GM19463 (cell line): ENCODE measurements around the gene SETD1A.
"Not testable (repeated sequence)": the region's sequence is repeated elsewhere in the genome, so short reads cannot be mapped to it uniquely, and the experiment has no call there.

Experiments
- ATAC-seq: cut with Tn5 transposase; IDR thresholded peaks from one replicate; pipeline ENCODE4 v1.9.1; 2021; ENCODE audit warnings: mild to moderate bottlenecking, moderate library complexity; ENCODE audit not compliant: unreplicated experiment

Gene SETD1A

DNA sequence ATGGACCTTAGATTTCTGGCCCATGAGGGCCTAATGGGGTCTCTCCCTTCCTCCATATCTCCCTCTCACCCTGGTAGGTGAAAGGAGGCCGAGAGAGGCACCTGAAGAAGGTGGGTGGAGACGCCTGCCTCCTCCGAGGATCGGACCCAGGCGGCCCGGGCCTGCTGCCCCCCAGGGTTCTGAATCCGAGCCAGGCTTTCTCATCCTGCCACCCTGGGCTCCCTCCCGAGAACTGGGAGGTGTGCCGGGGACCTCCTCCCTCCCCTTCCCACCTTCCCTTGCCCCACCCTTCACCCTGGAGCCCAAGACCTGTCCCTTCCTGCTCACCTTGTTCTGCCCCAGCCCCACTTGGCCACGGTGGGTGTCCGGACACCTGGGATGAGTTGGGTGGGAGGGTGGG, 29.2 kb upstream of the SETD1A start:
- ATAC-seq = no peak

DNA sequence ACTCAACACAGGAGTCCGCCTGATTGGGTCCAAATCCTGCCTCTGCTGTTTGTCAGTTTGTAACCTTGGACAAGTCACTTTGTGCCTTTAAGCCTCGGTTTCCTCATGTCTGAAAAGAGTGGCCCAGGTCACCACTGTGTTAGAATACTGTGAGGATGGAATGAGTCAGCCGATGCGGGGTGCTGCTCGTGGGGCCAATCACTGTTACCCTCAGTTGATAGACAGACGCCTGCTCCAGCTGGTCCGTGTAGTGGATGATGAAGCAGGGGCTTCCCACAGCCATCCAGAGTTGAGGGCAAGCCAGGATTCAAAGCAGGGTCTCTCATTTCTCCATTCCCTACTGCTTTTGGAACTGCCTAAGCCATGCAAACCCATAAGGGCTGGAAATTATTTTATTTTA, 28.4 kb upstream of the SETD1A start:
- ATAC-seq = no peak

DNA sequence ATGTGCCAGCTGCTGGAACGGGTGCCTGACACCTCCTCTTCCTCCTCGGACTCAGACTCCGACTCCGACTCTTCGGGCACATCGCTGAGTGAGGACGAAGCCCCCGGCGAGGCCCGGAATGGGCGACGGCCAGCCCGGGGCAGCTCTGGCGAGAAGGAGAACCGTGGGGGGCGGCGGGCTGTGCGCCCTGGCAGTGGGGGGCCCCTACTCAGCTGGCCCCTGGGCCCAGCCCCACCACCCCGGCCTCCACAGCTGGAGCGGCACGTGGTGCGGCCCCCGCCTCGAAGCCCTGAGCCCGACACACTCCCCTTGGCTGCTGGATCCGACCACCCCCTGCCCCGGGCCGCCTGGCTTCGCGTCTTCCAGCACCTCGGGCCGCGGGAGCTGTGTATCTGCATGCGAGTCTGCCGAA, 27.4 kb upstream of the SETD1A start:
- ATAC-seq = no peak

- ATAC-seq = no peak
Measured at GRCh38 chr16:30931068-30931650, 26.4 kb upstream of the SETD1A start.

DNA sequence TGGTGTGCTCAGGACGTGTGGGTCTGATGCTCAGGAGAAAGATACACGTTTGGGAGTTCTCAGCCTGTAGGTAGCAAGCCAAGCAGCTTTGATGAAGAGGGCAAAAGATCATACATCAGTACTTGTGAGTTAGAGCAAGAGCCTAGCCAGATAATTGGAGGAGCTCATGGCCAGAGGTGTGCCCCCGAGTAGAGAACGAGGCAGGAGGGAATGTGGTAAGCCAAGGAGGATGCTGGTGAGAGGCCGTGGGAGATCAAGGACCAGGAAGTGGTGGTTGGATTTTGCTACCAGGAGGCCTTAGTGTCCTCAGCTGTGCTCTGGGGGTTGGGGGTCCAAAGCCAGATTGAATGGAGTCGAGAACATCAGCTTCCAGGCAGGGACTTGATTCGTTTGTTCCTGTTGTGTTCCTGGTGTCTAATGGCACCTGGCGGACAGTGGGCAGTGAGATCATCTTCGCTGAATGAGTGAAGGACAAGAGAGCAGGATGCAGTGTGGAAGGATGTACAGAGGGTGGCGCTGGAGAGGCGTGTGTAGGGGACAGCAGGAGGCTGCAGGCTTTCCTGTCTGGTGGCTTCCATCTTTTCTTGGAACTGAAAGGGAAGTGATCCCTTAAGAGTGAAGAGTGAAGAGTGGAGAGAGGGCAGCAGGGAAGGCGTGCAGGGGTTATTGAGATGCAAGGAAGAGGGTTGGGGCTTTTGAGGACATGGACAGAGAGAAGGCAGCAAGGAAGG, 22.6 kb upstream of the SETD1A start:
- ATAC-seq = no peak

DNA sequence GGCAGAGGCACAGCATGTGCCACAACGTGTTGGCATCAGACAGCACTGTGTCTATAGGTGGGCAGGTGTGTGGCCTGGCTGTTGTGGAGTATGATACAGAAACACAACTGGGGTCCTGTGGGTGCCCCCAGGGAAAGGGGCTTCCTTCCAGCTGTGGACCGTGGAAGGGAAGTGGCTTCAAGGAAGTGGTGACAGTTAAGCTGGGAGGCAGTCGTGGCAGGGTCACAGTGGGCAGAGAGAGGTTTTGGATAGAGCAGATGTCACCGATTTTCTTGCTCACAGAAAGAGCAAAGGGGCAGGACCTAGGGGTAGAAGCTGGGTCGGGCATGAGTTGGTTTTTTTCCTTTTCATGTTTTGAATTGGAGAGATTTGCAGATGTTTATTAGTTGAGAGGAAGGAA, 19.9 kb upstream of the SETD1A start:
- ATAC-seq = no peak

- not testable (repeated sequence) for ATAC-seq
Measured at GRCh38 chr16:30939571-30939970, 18.0 kb upstream of the SETD1A start.

GRCh38 chr16:30941600-30942425, 15.7 kb upstream of the SETD1A start:
- peak; percentile 95 for ATAC-seq

DNA sequence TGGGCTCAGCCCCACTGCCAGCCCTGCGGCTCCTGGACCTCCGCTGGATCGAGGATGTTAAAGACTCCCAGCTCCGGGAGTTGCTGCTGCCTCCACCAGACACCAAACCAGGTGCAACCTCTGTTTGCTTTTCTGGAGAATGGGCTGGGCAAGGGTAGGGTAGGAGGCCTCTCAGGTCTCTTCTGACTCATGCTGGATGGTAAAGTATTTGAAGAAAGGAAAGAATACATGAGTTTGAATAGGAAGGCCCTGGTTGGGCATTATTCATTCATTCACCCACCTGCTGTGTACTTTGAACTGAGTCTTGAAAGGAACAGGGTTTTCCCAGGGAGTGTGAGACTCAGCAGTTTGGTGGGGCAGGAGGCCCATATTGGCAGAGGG, 15.1 kb upstream of the SETD1A start:
- ATAC-seq = no peak

DNA sequence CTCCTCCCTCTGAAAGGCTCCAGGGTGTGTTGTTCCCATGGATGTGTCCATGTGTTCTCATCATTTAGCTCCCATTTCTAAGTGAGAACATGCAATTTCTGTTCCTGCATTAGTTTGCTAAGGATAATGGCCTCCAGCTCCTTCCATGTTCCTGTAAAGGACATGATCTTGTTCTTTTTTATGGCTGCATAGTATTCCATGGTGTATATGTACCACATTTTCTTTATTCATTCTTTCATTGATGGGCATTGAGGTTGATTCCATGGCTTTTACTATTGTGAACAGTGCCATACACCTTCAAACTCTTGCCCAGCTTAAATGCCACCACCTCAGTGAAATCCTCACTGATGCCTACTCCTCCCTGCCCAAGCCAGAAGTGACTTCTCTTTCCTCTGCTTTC, 13.2 kb upstream of the SETD1A start:
- no peak for ATAC-seq

DNA sequence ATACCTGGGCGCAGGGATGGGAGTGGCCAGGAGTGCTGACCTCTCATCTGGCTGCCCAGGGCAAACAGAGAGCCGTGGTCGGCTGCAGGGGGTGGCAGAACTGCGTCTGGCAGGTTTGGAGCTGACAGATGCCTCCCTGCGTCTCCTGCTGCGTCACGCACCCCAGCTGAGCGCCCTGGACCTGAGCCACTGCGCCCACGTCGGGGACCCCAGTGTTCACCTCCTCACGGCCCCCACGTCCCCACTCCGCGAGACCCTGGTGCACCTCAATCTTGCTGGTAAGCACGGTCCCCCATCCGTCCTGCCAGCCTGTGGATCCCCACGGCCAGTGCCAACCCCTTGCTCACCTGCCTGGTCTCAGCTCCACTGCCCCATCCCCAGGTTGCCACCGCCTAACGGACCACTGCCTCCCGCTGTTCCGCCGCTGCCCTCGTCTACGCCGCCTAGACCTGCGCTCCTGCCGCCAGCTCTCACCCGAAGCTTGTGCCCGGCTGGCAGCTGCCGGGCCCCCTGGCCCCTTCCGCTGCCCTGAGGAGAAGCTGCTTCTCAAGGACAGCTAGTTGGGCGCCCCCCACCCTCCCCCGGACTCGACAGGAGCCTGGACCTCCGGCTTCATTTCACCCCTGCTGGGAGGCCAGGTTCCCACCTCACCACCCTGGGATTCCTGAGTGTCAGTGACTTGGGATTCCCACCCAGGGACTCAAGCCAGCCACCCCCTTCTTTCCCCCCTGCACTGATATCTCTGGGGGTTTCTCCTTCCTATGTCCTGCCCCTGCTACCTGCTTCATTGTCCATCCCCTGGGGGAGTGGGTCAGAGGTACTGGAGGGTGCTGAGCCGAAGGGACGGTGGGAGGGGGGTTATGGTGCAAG, 10.6 kb upstream of the SETD1A start:
- ATAC-seq = no peak

DNA sequence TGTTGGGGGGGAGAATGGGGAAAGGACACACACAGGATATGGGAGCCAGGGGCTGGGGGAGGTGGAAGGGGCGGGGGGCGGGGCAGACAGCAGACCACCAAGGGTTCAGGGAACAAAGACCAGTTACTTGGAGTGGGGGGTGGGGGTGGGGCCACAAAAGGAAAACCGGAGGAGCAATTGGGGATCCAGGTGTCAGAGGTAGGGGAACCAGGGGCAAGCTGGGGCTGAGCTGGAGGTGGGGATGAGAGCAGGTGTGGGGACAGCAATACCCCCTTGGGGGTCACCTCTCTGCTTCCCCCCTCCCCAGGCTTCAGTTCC, 10.1 kb upstream of the SETD1A start:
- ATAC-seq = no peak

DNA sequence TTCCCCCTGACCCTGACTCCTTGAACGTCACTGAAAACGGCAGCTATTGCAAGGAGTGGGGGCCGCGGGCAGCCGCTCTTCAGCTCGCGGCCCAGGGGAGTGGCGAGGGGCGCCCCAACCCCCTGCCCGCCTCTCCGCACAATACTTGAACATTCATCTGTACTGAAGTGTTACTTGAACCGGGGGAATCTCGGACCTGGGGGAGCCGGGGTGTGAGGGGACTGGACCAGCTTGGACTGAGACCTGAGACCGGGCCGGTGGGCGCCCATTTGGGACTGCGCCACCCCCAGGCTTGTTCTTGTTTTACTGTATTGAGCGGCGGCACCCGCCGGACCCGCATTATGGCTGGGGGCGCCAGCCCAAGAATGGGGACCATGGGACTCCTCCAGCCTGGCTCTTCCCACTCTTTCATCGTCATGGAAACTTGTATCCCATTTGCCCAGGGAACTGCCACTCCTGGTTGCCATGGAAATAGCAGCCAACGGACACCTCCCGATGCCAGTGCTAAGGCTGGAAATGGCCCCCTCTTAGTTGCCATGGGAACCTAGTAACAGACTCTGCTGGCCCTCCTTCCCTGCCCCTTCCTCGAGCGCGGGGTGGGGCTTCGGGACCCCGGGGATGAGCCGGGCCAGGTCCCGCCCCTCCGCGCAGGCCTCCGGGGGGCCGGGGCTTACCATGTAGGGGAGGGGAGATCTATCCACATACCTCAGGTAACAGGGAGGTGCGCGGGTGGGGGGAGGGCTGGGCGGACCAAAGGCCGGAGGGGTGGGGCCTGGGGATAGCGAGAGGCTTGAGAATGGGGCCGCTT, 9.5 kb upstream of the SETD1A start:
- peak; percentile 14 for ATAC-seq

GRCh38 chr16:30948667-30949649, 8.6 kb upstream of the SETD1A start, which contains the start of gene ORAI3:
ORAI3 (plus strand) TSS chr16:30949068; CDS start chr16:30949290, 222 bp downstream.
- peak; percentile 67 for ATAC-seq

DNA sequence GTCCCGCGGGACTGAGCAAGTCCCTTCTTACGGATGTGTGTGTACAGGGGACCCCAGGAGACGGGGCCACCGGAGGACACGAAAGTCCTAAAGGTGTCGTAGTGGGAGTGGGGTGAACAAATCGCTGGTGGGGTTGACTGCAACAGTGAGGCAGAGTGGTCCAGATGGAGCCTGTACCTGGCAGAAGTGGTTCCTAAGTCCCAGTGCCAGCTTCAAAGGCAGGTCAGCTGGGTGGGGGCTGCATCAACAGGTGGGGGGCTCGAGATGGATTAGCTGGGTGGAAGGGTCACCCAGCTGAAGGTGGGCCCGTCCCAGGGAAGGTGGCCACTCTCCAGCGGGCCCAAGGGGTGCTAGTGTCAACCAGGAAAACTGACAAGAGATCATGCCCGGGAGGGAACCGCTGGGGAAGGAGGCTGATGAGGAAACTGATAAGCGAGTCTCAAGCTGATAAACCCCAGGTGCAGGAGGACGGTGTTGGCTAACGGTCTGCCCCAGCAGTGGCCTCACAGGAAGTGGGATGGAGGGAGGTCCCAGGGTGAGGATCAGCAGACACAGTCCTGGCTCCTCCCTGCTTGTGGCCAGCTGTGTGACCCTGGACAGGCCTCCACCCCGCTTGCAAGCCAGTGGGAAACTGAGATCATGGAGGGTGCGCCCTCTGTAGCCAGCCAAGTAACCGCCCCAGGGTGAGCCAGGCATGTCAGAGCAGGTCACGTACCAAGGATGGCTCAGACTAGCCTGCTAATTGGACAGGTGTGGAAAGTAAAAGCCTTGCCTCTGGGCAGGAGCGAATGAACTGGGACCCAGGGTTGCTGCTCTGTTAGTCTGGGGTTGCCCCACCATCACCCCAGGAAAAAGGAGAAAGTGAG, 7.7 kb upstream of the SETD1A start:
- peak; percentile 48 for ATAC-seq

DNA sequence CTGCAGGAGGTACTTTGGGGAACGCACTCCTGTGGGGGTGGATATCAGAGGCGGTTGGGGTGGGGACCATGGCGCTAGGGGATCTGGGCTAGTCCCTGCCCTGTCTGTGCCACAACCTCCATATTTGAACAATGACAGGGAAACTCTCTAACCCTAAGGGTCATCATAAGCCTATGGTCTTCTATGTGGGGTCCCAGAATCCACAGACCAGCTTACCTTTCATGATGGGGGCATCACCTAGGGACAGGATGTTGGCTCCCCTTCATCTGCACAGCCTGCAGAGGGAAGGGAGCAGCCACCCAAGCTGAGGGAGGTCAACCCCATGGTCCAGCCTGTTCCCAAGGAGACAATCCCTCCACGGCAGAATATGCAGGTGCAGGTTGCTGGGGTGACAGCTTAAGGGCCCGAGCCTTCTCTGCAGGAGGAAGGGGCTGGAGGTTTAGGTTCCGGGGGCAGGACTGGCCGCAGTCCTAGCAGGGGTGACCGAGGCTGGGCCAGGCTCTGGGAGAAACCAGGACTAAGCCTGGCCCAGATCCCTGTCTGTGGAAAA, 7.0 kb upstream of the SETD1A start:
- no peak for ATAC-seq

GRCh38 chr16:30951193-30951592, 6.4 kb upstream of the SETD1A start:
- ATAC-seq = no peak

GRCh38 chr16:30951750-30952149, 5.8 kb upstream of the SETD1A start:
- no peak for ATAC-seq
